Measurements from ENCODE around the gene ZFYVE28.

DNA sequence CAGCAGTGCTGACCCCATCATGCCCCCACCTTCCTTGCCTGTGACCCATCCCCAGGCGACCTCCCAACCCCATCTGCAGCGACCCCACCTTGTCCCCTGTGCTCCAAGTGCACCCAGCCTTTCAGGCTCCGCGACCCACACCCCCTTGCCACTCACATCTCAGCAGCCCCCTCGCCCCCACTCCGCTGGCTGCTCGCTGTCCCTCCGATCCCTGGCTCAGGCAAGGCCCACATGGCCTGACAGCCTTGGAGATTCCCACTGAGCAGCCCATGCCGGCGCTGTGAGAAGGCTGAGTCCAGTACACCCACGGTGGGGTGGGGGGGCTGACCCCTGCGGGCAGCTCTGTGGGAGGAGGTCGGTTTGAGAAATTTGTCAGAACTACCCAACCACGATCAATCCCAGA is 9.1 kb downstream of the ZFYVE28 start:
- TF ChIP-seq, protein P1, sequence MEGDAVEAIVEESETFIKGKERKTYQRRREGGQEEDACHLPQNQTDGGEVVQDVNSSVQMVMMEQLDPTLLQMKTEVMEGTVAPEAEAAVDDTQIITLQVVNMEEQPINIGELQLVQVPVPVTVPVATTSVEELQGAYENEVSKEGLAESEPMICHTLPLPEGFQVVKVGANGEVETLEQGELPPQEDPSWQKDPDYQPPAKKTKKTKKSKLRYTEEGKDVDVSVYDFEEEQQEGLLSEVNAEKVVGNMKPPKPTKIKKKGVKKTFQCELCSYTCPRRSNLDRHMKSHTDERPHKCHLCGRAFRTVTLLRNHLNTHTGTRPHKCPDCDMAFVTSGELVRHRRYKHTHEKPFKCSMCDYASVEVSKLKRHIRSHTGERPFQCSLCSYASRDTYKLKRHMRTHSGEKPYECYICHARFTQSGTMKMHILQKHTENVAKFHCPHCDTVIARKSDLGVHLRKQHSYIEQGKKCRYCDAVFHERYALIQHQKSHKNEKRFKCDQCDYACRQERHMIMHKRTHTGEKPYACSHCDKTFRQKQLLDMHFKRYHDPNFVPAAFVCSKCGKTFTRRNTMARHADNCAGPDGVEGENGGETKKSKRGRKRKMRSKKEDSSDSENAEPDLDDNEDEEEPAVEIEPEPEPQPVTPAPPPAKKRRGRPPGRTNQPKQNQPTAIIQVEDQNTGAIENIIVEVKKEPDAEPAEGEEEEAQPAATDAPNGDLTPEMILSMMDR (IDR thresholded peaks at IDR 0.05) = no peak
- TF ChIP-seq POLR2AphosphoS5 (IDR thresholded peaks at IDR 0.05) = no peak
